ENCODE data around the gene CELSR1.
"Not testable (repeated sequence)": the region's sequence is repeated elsewhere in the genome, so short reads cannot be mapped to it uniquely, and the experiment has no call there.

Gene CELSR1

DNA sequence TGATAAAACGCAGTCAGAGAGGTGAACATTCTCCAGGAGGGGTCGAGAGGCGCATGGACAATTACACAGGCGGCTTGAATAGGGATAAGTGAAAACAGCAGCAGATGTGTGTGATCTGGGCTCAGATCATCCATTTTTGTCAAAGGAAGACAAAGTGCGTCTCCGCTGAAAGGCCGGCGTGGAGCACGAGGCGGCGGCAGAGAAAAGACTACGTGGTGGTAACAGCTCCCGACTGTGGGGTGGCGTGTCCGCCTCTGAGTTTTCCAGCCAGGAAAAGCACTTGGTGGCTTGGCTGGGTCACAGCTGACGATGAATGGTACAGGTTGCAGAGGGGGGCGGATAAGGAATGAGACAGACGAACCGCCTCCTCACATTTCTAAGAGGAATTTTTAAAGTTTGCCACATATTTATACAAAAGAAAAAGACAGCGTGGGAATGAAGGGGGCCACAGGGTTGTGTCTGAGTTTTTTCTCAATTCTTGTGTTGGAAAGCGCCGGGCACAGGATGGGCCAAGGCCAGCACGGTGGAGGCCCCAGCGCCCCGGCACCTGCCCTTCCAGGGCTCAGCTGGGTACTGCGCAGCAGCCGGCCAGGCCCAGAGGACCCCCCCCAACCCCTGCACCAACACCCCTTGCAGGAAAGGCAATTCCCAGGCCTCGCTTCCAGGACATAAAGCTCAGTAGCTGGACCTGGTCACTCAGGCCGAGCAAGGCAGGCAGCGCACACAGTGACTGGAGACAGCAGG lies 121.5 kb downstream of the CELSR1 start:
- DNase-seq: no peak

DNA sequence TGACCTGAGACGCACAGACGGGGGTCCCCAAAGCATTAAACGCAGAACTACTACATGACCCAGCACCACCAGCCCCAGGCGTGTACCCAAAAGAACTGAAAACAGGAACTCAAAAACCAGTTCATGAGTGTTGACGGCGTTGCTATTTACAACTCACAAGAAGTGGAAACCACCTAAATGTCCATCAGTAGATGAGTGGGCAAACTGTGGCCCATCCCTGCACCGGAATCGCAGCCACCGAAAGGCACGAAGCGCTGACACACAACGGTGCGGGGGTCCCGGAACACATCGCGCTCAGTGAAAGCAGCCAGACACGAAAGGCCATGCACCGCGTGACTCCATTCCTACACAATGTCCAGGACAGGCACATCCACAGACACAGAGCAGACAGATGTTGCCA lies 122.7 kb downstream of the CELSR1 start:
- DNase-seq: no peak

DNA sequence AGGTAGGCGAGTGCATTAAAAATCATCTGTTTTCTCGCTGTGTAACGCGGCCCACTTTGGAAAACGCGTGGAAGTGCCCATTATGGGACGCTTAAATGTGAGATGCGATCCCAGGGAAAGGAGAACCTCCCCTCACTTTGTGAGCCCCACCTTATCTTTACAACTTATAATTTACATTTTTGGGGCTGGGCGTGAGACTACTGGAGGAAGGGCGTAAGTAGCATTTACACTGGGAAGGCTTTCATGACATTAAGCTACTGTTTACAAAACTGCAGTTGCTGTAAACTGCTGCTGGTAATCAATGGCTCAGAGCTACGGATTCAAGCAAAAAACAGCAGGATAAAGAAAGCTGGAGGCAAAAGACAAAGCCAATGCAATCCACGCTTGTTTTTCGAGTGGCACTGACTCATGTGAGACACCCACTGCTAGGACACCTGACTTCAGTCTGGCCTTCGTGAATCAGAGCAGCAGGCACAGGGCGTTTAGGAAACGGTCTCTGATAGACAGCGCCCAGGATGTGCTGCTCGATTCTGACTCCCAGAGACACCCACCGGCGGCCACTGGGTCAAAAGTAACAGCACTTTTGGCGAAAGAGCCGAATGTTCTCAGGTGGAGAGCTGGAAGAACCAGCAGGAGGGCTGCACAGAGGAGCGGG lies 123.6 kb downstream of the CELSR1 start:
- DNase-seq: no peak

DNA sequence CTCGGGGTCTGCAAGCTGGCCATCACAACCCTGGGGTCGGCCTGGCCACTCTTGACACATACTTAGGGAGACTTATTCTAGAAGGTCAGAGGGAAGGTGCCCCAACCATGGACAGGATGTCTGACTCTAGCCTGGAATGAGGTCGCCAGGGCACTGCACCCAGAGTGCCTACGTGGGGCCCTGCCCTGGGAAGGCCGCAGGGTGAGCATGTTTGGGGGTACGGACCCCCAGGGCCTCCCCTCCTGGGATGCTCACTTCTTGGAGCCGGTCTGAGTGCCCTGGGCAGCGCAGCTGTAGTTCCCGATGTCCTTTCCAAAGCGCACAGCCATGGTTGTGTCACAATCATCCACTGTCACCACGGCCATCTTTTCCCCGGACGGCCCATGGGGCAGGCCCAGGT lies 126.1 kb downstream of the CELSR1 start:
- no peak for DNase-seq

DNA sequence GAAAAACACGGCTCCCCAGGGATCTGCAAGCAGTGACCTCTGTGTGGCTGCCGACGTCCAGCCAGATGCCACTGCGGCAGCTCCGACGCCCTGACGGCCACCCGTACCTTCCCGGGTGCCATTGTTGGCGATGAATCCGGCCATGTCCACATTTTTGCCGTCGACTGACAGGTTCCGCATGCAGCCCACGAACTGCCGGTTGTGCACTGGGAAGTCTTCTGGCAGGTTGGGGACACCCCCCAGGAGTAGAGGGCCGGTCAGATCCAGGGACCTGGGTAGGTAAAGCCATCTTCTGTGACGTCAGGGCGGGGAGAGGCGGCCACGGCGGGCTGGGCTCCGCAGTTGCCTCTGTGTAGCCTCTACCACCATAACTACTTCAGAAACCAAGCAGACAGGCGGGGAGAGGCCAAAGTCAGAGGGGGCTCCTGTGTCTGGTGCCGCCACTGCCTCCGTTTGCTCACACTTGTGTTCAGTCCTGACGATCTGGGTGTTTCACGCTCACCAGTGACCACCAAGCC lies 127.1 kb downstream of the CELSR1 start:
- no peak for DNase-seq

DNA sequence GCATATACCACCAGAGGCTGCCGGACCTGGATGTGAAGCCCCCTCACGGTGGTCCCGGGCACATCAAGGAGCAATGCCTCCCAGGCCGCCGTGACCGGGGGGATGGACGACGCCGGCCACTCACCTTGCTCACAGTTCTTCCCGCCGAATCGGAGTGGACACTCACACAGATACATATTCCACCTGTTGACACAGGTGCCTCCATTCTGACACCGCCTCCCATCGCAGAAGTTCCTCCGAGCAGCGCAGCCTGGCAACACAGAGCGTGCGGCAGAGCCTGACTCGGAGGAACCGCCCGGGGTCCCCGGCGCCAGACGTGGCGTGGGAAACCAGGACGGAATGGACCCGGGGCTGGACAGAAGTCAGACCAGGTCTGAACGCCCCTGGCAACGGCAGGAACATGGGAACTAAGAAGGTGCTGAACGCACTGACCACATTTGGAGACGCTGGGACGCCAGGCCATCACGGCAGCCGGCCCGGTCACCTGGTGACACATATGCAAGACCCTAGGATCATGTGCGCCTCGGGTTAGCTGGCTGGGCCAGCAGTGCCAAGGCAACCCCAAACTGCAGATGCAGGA lies 127.7 kb downstream of the CELSR1 start:
- no peak for DNase-seq

DNA sequence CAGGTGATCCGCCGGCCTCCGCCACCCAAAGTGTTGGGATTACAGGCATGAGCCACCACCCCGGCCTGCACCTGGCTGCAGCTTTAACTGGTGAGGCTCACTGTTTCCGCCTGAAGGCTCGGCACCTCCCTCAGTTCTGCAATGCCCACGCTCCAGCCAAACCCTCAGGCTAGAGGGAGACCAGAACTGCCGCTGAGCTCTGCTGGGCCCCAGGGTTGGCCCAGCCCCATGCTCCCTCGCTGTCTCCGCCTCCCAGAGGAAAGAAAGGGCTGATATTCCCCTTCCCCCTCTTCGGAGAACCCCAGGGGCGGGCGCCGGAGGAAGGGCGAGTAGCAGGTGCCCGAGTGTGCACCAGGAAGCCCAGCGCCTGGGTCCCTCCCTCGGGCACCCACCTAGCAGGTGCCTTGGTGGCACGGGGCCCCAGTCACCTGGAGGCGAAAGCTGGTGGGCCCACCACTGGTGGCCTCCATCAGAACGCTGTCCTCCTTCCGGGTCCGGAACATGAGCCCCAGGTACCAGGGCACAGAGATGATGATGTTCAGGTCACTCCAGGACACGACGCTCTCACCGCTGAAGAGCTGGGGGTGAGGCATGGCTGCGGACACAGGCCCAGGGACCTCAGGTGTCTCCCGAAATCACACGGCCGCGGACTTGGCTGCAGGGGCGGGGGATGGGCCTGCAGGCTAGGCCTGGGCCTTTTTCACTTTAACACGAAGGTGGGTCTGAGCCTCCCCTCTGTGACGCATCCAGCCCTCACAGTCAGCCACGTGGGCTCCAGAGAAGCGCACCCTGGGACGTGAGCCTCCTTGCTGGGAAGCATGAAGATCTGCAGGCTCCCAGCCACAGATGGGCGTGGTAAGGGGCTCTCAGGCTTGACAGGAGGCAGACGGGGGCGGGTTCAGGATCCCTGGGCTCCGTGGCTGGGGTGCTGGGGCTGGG lies 128.6 kb downstream of the CELSR1 start:
- DNase-seq: no peak

DNA sequence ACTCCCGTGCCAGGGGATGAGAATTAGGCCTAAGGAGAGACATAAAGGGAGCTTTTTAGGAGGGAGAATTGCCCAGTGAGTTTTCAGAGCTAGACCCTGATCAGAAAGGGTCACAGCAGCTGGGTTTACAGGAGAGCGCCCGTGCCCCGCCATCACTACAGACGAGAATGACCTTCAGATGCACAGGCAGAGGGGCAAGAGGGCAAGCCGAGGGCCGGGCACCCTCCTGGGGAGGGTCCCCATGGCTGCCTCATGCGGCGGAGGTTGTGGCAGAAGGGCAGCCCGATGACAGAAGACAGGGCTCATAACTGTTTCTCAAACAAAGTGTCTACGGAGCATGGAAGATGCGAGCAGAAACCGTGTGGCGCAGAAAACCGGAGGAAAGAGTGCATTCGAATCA lies 129.7 kb downstream of the CELSR1 start:
- DNase-seq: no peak

DNA sequence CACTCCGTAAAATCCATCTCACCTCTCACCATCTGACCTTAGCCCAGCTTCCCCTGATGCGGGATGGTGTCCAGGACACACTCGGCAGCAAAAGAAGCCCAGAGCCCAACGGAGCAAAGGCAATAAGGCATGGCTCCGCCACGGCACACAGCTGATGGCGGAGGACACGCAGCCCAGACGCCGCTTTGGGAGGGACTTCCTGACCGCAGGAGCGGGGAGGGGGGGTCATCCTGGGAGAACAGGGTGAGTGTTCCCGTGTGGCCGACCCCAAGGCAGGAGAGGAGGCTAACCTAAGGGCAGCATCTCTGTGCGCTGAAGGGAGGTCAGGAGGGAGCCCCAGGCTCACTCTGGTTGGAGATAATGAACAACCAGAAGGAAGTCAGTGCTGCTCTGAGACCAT lies 130.6 kb downstream of the CELSR1 start:
- no peak for DNase-seq

DNA sequence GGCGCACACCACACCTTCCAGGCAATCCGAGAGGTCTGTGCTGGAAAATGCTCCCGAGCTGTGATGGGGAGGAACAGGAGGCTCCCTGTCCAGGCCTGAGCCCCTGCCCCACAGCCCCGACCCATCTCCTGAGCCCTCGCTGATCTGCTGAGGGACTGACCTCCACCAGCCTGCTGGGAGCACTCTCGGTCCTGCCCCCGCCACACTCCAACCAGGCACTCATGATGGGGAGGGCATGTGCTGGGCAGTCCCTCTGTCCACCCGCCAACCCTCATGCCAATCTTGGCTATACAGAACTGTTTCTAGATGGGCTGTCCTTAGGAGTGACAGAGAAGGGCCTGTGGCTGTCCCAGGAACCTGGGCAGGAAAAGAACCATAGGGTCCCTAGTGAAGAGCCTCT lies 131.1 kb downstream of the CELSR1 start:
- DNase-seq: no peak

DNA sequence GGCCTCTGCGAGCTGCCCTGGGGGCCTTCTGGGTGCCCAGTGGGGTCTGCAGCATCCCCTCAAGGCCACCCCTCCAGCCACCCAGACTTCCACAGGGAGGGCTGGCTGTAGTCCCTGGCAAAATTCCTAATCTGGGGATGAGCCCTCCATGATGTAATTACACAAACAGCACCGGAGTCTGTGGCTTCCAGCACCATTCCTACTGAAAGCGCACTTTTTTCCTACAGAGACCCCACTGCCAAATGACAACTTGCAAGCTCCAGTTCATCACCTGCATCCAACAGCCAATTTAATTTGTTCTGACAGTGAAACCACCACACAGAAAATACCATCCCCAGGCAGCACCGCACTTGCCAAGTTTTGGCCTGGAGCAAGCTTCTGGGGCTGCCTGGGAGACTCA lies 131.5 kb downstream of the CELSR1 start:
- DNase-seq: no peak

DNA sequence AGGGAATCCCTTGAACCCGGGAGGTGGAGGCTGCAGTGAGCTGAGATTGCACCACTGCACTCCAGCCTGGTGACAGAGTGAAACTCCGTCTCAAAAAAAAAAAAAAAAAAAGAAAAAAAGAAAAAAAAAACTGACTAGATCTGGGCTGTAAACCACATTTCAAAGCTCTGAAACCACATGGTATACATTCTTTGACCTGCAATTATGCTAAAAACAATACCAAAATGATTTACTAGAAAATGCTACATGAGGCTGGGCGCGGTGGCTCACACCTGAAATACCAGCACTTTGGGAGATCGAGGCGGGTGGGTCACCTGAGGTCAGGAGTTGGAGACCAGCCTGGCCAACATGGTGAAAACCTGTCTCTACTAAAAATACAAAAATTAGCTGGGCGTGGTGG lies 133.5 kb downstream of the CELSR1 start:
- not testable (repeated sequence) for DNase-seq

DNA sequence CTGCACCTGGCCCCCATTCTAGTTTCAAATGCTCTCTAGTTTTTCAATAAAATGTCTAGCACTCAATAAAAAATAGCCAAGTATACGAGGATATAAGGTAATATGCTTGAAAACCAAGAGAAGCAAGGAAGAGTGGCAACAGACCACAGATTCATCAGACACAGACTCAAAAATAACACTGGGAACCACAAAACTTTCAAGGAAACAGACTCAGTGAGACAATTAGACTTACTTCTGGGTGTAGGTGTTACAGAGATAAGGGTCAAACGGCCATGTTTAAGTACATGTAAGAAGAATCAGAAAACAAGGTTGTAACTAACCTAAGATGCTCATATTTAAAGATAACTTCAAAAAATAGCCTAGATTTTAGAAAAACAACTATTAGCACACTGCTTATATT lies 134.9 kb downstream of the CELSR1 start:
- DNase-seq: no peak

DNA sequence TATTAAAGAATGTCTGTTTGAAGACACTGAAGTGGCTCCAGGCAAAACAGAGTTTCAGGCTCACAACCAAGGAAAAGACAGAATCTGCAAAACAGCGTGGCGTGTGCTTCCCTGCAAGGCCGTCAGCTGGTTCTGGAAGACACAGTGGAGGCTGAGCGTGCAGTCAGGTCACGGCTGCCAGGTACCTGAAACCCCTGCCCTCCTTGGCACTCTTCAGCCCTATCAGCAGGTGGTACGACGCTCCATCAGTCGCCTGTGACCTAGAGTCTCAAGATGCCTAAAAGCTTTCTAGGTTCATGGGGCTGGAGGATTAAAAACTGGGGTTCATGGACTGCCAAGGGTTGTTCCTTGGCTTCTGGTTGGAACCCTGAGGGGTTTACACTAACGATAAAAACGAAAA lies 136.1 kb downstream of the CELSR1 start:
- no peak for DNase-seq

DNA sequence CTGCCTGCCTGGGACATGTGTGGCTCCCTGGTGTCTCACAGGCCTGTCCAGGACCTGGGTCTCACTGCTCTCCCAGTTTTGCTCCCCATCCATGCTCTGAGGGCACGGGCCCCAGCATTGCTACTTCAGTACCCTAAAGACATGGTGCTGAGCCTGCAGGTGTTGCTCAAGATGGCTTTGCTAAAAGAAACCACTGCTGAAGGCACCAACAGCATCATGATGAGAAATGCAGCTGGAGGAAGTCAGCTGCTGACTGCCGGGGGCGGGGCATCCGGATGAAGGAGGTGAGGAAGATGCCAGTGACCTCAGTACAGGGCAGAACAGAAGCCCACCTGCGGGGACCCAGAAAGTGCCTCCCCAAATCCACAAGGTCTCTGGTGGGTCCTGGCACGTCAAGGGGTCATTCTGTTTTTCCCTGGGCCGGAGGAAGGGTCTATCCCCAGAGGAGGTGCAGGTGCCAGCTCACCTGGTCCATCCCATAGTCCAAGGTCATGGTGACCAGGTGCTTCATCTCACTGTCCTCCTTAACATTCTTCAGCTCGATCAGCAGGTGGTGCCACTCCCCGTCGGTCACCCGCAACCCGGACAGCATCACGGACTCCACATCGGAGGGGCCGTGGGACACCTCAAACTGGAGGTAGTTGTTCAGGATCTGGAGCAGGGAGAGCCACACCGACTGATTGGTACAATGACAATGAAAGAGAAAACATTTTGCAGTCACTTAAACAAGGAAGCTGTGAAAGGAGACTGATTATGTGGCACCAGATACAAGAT lies 138.0 kb downstream of the CELSR1 start:
- DNase-seq: no peak

DNA sequence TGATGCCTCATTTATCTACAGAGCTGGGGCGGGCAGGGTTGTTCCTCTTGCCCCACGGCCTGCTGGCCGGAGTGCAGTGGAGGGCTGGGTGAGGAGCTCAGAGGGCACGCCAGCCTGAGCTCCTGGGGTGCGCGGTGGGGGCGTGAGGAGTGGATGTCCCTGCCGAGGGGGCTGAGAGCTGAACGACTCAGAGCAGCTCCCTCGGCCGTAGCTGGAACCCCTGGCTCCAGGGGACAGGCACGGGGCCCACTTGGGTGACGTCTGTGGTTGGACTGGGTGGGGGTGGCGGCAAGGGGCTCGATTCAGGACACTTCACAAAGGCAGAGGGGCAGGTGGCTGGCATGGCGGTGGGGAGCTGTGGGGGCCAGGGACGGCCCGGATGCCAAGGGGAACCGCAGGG lies 139.5 kb downstream of the CELSR1 start:
- DNase-seq: no peak

DNA sequence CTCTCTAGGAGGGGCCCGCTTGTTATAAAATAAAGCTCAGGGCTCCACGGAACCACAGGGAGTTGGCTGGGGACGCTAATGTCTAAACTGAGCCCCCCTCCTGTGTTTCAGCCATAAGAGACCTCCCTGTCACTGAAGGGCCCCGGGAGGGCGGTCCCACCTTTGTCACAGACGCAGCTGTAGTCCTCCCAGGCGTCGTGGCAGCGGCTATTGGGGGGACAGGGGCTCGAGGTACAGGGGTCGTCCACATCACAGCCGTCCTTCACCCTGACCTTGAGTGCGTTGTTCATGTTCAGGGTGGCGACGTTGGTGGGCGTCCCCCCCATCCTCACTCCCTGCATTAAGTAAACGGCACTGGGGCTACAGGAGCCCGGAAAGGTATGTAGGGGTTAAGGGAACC lies 139.9 kb downstream of the CELSR1 start:
- DNase-seq: no peak

DNA sequence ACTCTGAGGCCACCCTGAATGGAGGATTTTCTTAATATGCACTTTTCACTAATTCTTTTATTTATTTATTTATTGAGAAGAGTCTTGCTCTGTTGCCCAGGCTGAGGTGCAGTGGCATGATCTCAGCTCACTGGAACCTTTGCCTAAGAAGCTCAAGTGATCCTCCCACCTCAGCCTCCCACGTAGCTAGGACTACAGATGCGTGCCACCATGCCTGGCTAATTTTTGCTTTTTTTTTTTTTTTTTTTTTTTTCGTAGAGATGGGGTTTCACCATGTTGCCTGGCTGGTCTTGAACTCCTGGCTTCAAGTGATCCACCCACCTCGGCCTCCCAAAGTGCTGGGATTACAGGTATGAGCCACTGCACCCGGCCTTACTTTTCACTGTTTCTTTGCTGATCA lies 140.4 kb downstream of the CELSR1 start:
- not testable (repeated sequence) for DNase-seq

DNA sequence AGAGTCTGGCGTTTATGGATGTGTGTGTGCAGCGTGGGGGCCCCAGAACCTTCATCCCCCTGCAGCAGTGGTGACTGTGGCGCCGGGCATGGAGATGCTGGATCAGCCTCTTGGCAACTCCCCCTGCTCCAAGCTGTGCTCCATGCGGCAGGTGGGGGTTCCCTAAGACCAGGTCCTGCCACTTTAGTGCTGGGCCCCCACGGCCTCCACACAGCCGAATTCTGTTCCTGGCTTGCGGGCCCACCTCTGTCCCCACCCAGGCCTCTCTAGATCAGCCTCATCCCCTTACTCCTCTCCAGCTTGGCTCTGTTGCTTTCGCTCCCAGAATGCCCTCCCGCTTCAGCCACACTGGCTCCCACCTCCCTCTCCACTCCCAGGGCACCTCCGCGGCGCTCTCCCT lies 142.3 kb downstream of the CELSR1 start:
- DNase-seq: no peak

DNA sequence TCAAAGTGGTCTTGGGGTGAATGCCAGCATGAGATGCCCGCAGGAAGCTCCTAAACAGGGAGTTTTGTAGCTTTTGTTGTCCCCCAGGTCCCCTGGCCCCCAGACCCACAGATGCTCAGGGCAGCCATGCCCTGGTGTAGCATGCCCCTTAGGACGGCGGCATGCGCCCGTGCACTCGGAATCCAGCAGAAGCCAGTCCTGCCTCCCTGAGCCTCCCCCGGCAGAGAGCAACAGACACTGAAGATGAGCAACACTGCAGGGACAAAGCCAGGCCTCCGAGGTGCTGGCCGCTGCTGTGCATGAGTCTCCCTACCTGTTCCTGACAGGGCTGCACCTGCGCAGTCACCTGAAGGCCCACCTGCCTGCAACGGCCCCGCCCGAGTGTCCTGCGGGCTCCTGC lies 142.8 kb downstream of the CELSR1 start:
- DNase-seq: no peak

DNA sequence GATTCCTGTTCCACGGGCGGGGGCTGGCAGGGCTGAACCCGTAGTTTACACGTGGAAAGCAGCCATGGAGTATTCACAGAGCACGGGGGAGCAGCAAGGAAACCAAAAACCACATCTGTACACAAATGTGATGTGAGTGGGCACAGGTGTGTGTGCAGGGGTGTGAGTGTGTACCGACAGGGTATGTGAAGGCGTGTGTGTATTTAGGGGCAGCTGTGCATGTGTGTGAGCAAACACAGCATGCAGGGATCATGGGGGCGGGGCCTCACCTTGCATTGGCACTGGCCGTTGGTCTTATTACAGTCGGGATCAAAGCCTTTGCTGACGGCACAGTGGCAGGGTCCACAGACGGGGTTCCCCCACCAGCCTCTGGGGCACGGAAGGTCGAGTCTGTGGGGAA lies 143.5 kb downstream of the CELSR1 start:
- no peak for DNase-seq

DNA sequence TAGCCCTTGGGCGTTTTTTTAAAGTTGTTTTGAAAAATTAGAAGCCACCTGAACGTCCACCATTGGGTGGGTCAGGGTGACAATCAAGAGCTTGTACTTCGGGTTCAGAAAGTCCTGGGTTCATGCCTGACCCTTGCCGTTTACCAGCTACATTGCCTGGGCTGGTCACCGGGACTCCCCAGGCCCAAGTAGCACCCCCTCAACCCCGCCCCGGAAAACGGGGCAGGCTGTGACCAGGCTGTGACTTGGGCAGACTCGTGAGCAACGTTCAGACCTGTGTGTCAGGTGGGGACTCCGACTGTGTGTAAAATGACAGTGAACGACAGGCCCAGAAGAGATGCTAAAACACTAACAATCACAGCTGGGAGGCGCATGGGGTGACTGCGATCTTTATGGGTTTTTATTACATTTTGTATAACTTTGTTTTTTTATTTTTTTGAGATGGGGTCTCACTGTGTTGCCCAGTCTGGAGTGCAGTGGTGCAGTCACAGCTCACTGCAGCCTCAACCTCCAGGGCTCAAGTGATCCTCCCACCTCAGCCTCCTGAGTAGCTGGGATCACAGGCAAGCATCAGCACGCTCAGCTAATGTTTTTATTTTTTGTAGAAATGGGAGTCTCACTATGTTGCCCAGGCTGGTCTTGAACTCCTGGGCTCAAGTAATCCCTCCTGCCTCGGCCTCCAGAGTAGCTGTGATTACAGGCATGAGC lies 145.1 kb downstream of the CELSR1 start:
- DNase-seq: no peak

Measured in Kasumi-1 (cell line).